ENCODE results near the gene GATD1.

GATD1 gene

DNA sequence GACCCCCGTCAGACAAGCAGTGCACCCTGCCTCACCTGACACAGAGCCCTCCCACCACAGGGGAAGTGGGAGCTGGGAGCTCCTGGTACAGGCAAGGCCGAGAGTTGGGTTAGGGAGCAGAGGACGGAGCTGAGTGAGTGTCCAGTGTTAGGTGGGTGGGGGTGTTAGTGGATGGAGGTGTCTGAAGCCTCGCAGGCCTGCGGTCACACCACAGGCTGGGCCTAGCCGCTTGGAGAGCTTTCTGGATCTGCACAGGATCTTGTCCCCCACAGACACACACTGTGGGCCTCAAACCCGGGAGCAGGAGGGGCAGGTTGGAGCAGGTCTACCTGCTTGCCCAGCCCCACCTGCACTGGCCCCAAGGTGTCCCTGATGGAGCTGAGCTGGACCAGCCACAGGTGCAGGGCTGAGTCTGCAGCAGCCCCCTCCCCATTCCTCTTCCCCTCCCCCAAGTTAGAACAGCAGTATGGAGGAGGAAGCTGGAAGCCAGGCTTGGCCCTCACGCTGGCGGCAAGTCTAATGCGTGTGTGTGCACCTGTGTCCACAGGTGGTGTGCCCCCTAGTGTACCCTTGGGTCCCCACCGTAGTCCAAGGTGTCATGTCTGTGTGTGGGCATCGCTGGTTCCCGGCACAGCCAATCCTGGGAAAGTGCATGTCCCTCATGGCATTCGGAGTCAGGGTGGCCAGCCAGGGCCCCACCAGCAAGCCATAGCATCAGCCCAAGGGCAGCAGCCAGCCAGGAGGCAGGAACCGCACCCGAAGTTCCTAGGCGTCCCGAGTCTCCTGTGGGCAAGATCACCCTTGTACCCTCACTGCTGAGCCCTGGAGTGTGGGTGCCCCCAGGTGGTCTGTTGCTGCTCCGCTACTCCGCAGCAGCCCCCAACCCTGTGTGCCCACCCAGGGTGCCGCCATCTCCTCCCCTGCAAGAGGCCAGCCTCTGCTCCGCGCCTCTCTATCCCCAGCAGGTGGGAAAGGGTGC lies 2.0 kb upstream of the GATD1 start:
- no peak for DNase-seq (ENCODE audit: low spot score)

DNA sequence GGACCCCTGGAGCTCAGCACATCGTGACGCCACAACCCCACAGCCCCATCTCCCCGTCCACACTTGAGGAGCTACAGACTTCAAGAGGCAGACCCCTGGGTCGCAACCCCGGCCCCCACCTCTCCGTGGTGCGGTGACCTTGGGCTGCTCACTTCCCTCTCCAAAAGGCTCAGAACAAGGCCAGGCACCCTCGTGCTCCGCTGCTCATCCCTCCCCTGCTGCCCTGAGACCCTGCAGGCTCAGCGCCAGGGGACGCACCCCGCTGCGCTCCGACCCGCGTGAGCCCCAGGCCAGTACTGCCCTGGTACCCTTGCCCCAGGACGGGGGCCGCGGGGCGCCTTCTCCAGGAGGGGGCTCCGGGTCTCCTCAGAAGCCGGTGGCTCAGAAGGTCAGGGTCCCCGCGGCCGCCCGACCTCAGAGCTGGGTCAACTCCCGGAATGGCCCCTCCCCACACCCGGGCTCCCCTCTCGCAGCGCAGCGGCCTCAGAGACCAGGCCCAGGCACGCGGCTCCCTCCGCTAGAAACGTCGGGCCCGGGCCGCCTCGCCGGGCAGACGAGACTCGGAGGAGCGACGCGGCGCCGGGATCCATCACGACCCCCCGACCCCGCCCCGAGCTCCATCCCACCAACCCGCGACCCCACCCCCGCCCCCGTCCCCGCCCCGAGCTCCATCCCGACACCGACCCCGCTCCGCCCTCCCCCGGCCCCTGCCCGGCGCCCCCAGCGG lies 563 bp downstream of the GATD1 start:
- DNase-seq (ENCODE audit: low spot score), result peak; percentile 72

- no peak for DNase-seq (ENCODE audit: low spot score)
These were observed 1.1 kb downstream of the GATD1 start for GRCh38 chr11:776263-776560.

GRCh38 chr11:774873-775592 lies 2.3 kb downstream of the GATD1 start:
- no peak for DNase-seq (ENCODE audit: low spot score)

DNA sequence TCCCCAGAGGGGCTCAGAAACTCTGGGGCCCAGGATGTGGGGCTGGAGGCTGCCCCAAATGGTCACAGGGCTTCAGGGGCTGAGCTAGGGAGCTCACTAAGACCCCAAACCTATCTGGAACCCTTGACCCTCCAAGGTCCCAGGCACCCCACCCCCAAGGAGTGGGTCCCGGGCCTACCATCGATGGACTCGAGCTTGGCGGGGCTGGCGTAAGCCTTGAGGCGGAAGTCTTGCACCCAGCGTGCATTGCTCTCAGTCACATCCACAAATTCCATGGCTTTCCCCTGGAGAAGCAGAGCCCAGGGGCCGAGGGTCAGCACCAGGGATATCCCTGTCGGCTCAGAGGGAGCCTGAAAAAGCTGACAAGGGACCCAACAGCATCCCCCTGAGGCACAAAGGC lies 3.5 kb downstream of the GATD1 start:
- no peak for DNase-seq (ENCODE audit: low spot score)

GRCh38 chr11:773425-773824 lies 3.9 kb downstream of the GATD1 start:
- no peak for DNase-seq (ENCODE audit: low spot score)

- no peak for DNase-seq (ENCODE audit: low spot score)
These were observed 4.6 kb downstream of the GATD1 start for GRCh38 chr11:772429-773390.

- DNase-seq (ENCODE audit: low spot score), result no peak
These were observed 5.6 kb downstream of the GATD1 start for GRCh38 chr11:771617-772204.

GRCh38 chr11:770642-771616 lies 6.4 kb downstream of the GATD1 start:
- DNase-seq (ENCODE audit: low spot score), result no peak

DNA sequence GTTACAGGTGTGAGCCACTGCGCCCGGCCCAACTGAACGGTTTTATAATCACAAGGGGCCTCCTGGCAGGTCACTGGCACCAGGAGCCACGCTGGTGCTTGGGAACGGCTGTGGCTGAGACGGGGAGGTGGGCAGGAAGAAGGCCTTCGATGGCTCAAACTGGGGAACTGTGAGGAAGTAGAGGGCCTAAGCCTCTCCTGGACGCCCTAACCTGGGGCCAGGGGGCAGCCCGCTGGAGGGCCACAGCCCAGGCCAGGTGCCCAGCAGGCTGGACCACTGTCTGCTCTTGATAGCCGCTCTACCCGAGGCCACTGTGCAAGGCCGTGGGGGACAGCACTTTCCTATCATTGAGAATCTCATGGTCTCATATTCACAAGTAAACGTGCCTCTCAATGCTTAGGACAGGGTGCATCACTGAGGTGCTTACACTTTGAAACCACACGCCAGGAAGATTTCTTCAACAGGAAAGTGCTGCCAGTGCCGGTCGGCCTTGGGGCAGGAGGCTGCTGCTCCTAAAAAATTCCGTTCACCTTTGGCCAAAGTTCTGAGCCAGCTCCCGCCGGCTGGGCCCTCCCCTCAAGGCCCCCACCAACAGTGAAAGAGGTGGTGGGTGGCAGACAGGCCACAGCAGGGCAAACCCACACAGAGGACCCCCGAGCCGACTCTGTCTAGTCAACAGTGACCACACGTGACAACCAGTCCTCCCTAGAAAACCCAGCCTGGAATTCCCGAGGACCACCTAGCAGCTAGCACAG lies 7.2 kb downstream of the GATD1 start:
- no peak for DNase-seq (ENCODE audit: low spot score)

DNA sequence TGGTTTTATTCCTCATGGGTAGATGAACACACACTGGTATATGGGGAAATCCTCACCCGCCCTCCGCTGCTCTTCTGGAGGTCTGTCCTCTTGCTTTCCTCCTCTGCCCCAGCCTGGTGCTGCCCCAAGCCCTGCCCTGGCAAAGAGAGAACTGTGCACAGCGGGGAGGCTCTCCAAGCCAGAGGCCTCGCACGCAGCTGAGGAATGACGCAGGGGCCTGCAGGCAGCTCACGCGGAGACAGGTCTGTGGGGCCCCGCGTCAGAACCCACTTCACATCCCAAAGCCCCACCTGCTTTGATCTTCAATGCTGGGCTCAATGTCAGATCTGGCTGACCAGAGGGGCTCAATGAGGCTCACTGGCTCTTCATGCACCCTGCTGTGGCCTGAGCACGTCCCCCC lies 10.0 kb downstream of the GATD1 start:
- DNase-seq (ENCODE audit: low spot score), result no peak

- no peak for DNase-seq (ENCODE audit: low spot score)
These were observed 10.4 kb downstream of the GATD1 start for GRCh38 chr11:766936-767210.

- no peak for DNase-seq (ENCODE audit: low spot score)
These were observed 11.0 kb downstream of the GATD1 start for GRCh38 chr11:766106-766935.

DNA sequence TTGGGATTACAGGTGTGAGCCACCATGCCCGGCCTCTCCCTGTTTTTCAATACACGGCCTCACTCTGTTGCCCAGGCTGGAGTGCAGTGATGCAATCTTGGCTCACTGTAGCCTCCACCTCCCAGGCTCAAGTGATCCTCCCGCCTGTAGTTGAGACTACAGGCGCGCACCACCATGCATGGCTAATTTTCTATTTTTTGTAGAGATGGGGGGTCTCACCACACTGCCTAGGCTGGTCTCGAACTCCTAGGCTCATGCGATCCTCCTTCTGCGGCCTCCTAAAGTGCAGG lies 11.5 kb downstream of the GATD1 start:
- no peak for DNase-seq (ENCODE audit: low spot score)

- DNase-seq (ENCODE audit: low spot score), result peak; percentile 72
These were observed 12.1 kb downstream of the GATD1 start for GRCh38 chr11:765025-765801.

DNA sequence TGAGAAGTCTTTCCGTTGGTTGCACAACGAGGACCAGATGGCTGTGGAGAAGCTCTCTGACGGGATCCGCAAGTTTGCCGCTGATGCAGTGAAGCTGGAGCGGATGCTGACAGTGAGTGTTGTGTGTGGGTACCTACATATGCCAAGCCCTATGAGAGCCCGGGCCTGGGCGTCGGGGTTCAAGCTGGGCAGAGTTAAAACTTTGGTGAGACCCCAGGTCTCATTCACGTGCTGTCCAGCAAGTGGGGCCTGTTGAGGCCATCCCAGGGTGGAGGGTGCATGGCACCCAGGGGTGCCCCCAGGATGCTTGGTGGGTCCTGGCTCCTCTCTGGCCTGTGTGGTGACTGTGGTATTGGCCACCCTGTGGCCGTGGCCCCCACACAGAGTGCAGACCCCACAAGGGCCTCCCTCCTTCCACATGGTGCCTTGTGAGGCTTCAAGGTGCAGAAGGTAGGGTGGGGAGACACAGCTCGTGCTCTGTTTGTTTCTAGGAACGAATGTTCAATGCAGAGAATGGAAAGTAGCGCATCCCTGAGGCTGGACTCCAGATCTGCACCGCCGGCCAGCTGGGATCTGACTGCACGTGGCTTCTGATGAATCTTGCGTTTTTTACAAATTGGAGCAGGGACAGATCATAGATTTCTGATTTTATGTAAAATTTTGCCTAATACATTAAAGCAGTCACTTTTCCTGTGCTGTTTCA lies 12.8 kb downstream of the GATD1 start:
- no peak for DNase-seq (ENCODE audit: low spot score)

DNA sequence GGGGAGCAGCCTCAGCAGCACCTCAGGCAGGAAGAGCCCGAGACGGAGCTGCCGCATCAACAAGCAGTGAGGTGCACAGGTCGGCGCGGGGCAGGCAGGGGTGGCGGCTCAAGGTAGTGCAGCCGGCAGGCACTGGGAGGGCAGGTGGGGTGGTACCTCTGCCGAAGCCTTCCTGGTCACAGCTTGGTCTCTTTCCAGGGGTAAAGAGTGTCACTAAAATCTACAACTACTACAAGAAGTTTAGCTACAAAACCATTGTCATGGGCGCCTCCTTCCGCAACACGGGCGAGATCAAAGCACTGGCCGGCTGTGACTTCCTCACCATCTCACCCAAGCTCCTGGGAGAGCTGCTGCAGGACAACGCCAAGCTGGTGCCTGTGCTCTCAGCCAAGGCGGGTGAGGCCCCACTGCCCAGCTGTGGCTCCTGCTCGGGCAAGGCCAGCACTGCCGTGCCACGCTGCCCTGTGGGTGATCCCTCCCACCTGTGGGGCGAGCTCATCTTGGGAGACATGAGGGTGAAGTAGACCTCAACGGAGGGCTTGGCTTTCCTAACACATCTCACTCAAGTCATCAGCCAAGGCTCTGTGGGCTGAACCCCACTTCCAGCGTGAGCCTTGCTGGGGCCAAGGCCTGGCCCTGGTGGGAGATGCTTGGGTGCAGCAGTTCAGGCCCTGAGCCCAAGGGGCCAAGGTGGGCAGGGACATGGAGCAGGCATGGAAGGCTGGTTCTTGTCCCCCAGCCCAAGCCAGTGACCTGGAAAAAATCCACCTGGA lies 13.6 kb downstream of the GATD1 start:
- no peak for DNase-seq (ENCODE audit: low spot score)
